Keratinocyte (primary cell): ENCODE data around the gene CDK14. TPM values are rescaled to one million over a fixed set of nuclear protein-coding genes. Genes with fewer than 3 reads are reported as not detected.

ENCODE experiments used
- DNase-seq: peaks from one replicate; pipeline ENCODE4 v3.0.0-alpha.2; 2011; ENCODE audit warnings: low read depth, missing footprints, low spot score
- FAIRE-seq: peaks from 2 replicates; lab custom pipeline; 2011; peaks lifted over from hg19 to GRCh38; lab: Jason Lieb, UNC
- H2AFZ ChIP-seq: 2 replicates; pipeline ENCODE4 v1.6.0; 2012; ENCODE audit warnings: low read length, control low read depth, inconsistent platforms; ENCODE audit not compliant: control insufficient read depth
- H3K27ac ChIP-seq: 2 replicates; pipeline ENCODE4 v1.5.1; 2011; ENCODE audit warnings: low read length; ENCODE audit not compliant: control insufficient read depth, insufficient read depth
- H3K27me3 ChIP-seq: 3 replicates; pipeline ENCODE4 v1.6.0; 2011; ENCODE audit warnings: low read length; ENCODE audit not compliant: control insufficient read depth, insufficient read depth; ENCODE audit errors: extremely low read depth
- H3K36me3 ChIP-seq, 2 experiments: 2 replicates in 1 of 2; 3 replicates in 1 of 2; pipeline ENCODE4 v1.5.1; 2011; ENCODE audit warnings: low read length in 2 of 2, mild to moderate bottlenecking in 1 of 2; ENCODE audit not compliant: control insufficient read depth in 2 of 2, insufficient read depth in 2 of 2; ENCODE audit errors: extremely low read depth in 1 of 2
- H3K4me1 ChIP-seq: 3 replicates; pipeline ENCODE4 v1.5.1; 2011; ENCODE audit warnings: low read length; ENCODE audit not compliant: control insufficient read depth, insufficient read depth; ENCODE audit errors: extremely low read depth
- H3K4me2 ChIP-seq: 3 replicates; pipeline ENCODE4 v1.6.0; 2011; ENCODE audit warnings: low read depth, low read length; ENCODE audit not compliant: control insufficient read depth, insufficient read depth; ENCODE audit errors: extremely low read depth
- H3K4me3 ChIP-seq, 3 experiments: fragments of 200-600 bp in 1 of 3; sonication (generic) in 1 of 3; 2 replicates in 2 of 3; 3 replicates in 1 of 3; pipeline ENCODE4 v1.5.1; 2011 to 2016; ENCODE audit warnings: low read length in 3 of 3, mild to moderate bottlenecking in 3 of 3, control low read depth in 2 of 3, inconsistent platforms in 1 of 3, low read depth in 1 of 3, mixed read lengths in 1 of 3, mixed run types in 1 of 3, moderate library complexity in 1 of 3; ENCODE audit not compliant: control insufficient read depth in 2 of 3, insufficient read depth in 2 of 3; ENCODE audit errors: extremely low read depth in 1 of 3
- H3K79me2 ChIP-seq: 2 replicates; pipeline ENCODE4 v1.6.0; 2012; ENCODE audit warnings: low read length; ENCODE audit not compliant: control insufficient read depth, insufficient read depth
- H3K9ac ChIP-seq: 3 replicates; pipeline ENCODE4 v1.6.0; 2011; ENCODE audit warnings: low read length; ENCODE audit not compliant: control insufficient read depth, insufficient read depth; ENCODE audit errors: extremely low read depth
- H3K9me1 ChIP-seq: 3 replicates; pipeline ENCODE4 v1.6.0; 2011; ENCODE audit warnings: low read length; ENCODE audit not compliant: control insufficient read depth, insufficient read depth; ENCODE audit errors: extremely low read depth
- H3K9me3 ChIP-seq: 2 replicates; pipeline ENCODE4 v1.5.1; 2012; ENCODE audit warnings: low read depth, low read length; ENCODE audit not compliant: control insufficient read depth
- H4K20me1 ChIP-seq: 3 replicates; pipeline ENCODE4 v1.6.0; 2011; ENCODE audit warnings: low read length; ENCODE audit not compliant: control insufficient read depth, insufficient read depth; ENCODE audit errors: extremely low read depth
- CTCF ChIP-seq, 3 experiments: IDR thresholded peaks in 1 of 3; conservative IDR thresholded peaks in 1 of 3; optimal IDR thresholded peaks in 1 of 3; 2 replicates in 2 of 3; 3 replicates in 1 of 3; pipeline versions ENCODE3 to v1.5.1; 2011; ENCODE audit warnings: low read length in 3 of 3, mild to moderate bottlenecking in 3 of 3, moderate library complexity in 2 of 3, control low read depth in 1 of 3, inconsistent platforms in 1 of 3; ENCODE audit not compliant: insufficient read depth in 2 of 3; ENCODE audit errors: extremely low read depth in 1 of 3
- EZH2 ChIP-seq: IDR thresholded peaks from one replicate; pipeline ENCODE4 v1.6.1; 2012; ENCODE audit warnings: inconsistent platforms, mild to moderate bottlenecking, low read length, moderate library complexity
- dilution Hi-C: fragments of 300-500 bp; cut with MboI; formaldehyde crosslinking; loops from one replicate; pipeline ENCODE4 v1.7.0; 2020; ENCODE audit warnings: low sequenced_read_pairs; ENCODE audit not compliant: extremely low pct_ligation_motif_present
- polyA plus RNA-seq, 5 experiments: library from polyadenylated mRNA; depleted of rRNA in 3 of 5; stranded (reverse) in 3 of 5; stranded (forward) in 1 of 5; unstranded in 1 of 5; fragments of >200 nt; gene quantifications; 1 replicate in 1 of 5; 2 replicates in 3 of 5; 3 replicates in 1 of 5; pipeline versions ENCODE4 v1.2.1 to v1.2.3, GENCODE V29; 2011 to 2012; ENCODE audit warnings: missing spikeins in 2 of 5, low read depth in 1 of 5, low replicate concordance in 1 of 5

CDK14 gene
- polyA plus RNA-seq, 1 donor (not counting 4 experiments of a cell fraction or from before 2014, with no cell fraction given) = 4.0 TPM

GRCh38 chr7:91140982-91141381 is 544.9 kb downstream of the CDK14 start:
- H3K9me1 ChIP-seq = no peaks in the 10 kb centered on the region
- H3K79me2 ChIP-seq = no peaks in the 10 kb centered on the region
- no peaks in the 10 kb centered on the region for H3K9me3 ChIP-seq
- H3K4me2 ChIP-seq = no peak overlapping the region
- H3K27ac ChIP-seq = no peak overlapping the region
- H2AFZ ChIP-seq = no peak overlapping the region
- H3K4me1 ChIP-seq = no peaks in the 10 kb centered on the region
- FAIRE-seq (no peak), DNase-seq (no peak)
- H3K27me3 ChIP-seq = no peaks in the 10 kb centered on the region
- dilution Hi-C loops = no loop called here
- no peaks in the 10 kb centered on the region for H4K20me1 ChIP-seq
- H3K9ac ChIP-seq = no peak overlapping the region
- H3K36me3 ChIP-seq = no peaks in the 10 kb centered on the region
- no peak for TF ChIP-seq EZH2
- TF ChIP-seq CTCF (optimal IDR thresholded peaks at IDR 0.05 in 1 of 3, IDR thresholded peaks at IDR 0.05 in 1 of 3, conservative IDR thresholded peaks at IDR 0.05 in 1 of 3; ENCODE audit: extremely low read depth in 1 of 3, insufficient read depth in 2 of 3, low read length in 3 of 3) = no peak
- no peak overlapping the region for H3K4me3 ChIP-seq

- Histone ChIP-seq H3K27me3 (no peaks in the 10 kb centered on the region), H2AFZ (no peak overlapping the region), H3K4me3 (no peak overlapping the region), H3K9ac (no peak overlapping the region), H3K36me3 (no peaks in the 10 kb centered on the region), H3K27ac (no peak overlapping the region), H3K79me2 (no peaks in the 10 kb centered on the region), H3K4me1 (no peaks in the 10 kb centered on the region), H3K4me2 (no peak overlapping the region), H4K20me1 (no peaks in the 10 kb centered on the region), H3K9me1 (no peaks in the 10 kb centered on the region), H3K9me3 (no peaks in the 10 kb centered on the region)
- DNase-seq = no peak
- dilution Hi-C loops = no loop called here
- TF ChIP-seq EZH2 (no peak), CTCF (optimal IDR thresholded peaks at IDR 0.05 in 1 of 3, IDR thresholded peaks at IDR 0.05 in 1 of 3, conservative IDR thresholded peaks at IDR 0.05 in 1 of 3; ENCODE audit: extremely low read depth in 1 of 3, insufficient read depth in 2 of 3, low read length in 3 of 3) (no peak)
- FAIRE-seq = no peak
These were observed 546.6 kb downstream of the CDK14 start for GRCh38 chr7:91142743-91143142.
